Measurements from ENCODE around the gene SPOCK1. TPM values are rescaled to one million over a fixed set of nuclear protein-coding genes. Genes with fewer than 3 reads are reported as not detected.

The SPOCK1 gene
- total RNA-seq, 1 experiment from 2014 or later = 58.9 TPM

DNA sequence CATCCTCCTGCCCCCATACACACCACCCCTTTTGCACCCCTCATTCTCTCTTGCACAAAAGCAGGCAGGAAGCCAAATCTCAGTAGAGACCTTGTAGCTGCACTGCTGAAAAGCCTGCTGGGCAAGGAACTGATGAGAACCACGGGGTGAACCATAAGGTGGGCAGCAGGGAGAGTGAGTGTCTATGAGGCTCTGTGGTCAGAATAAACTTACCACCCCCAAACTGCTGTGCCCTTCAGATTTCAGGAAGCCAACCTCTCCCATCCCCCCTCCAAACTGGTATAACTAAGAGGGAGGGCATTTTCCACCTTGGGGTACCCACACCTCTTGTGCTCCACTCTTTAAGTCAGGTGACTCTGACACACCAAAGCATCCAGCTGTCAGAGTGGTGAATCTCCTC, 471.4 kb downstream of the SPOCK1 start:
- DNase-seq (ENCODE audit: low read depth) = no peak

DNA sequence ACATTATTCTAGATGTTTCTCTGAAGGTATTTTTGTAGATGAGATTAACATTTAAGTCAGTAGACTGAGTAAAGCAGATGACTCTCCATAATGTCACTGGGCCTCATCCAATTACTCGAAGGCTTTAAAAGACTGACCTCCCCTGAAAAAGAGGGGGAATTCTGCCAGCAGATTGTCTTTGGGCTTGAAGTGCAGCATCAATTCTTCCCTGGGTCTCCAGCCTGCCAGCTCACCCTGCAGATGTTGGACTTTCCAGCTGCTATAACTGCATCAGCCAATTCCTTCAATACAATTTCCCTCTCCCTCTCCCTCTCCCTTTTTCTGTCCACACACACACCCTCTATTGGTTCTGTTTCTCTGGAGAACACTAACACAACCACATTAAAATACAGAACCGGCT, 472.8 kb downstream of the SPOCK1 start:
- no peak for DNase-seq (ENCODE audit: low read depth)

DNA sequence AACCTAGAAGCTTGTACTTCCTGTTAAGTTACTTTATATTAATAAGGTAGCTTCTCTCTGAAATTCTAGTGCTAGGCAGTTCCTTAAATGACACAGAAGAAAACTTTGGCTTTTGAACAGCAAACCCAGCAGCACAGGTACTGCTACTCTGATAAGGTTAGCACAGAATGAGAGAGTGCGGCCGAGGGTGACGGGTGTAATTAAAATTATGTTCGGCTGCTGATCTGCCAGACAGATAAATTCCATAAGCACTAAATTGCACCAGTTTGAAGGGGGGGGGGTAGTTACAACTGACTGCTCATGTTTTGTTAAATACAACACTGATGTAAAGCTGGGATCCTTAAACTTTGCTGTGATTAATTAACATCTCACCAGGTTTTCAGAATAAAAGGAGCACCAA, 475.1 kb downstream of the SPOCK1 start:
- no peak for DNase-seq (ENCODE audit: low read depth)

DNA sequence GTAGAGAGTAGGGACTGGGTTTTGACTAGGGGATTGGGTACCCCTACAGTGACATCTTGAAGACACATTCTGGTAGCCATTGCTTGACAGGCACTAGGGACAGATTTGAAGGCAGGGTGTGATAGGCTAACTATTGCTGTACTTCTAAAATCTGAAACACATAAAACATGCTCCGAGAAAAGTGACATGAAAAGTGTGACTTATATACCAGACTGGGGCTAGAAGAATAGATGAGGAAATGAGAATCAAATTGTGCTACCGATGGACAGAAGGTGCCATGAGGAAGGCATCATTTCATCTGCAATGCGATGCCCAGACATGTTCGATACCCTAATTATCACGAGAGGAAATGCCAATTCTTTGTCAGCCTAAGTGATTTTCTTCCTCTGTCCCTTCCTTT, 475.8 kb downstream of the SPOCK1 start:
- DNase-seq (ENCODE audit: low read depth) = no peak

DNA sequence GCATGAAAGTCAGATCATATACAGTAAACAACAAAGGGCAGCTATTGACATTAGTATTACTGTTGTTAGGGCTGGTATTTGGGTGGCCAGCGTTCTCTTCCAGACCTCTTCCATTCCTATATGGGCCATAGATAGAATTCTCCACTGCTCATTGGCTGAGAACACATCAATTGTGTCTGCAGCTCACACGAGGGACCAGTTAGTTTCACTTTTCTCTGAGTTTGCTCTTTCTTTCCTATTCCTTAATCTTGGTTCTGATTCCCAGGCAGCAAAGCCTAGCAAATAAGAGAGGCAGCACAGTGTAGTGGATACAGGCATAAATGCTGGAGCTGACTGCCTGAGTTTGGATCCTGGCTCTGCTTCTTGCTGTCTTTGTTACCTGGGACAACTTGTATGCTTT, 476.4 kb downstream of the SPOCK1 start:
- DNase-seq (ENCODE audit: low read depth) = peak; percentile 63

DNA sequence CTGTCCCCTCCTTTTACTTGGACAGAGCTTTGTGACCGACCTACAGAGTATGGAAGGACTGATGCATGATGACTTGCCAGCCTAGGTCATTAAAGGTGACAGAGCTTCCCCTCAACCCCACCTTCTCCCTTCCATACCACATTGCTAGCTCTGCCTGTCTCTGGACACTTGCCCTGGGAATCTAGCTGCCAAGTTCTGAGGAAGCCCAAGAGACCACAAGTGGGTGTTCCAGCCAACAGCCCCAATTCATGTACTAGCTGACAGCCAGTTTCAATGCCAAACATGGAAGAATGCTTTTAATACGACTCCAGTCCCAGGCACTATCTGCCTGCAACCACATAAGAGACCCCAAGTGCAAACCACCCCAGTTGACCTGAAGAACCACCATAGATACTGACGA, 477.1 kb downstream of the SPOCK1 start:
- DNase-seq (ENCODE audit: low read depth) = peak; percentile 60

DNA sequence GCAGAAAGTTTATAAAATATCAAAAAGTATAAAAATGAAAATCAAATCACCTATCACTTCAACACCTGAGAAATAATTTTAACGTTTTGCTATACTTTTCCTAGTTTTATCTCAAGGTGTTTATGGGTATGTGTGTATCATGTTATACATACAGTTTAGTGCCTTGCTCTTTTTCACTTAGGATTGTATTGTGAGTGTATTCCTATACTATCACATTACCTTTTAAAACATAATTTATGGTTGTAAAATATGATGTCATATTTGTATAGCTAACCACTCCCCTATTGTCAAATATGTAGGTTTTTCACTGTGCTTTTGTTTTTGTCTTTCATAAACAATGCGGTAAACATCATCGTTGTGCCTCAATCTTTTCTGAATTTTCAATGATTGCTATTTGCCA, 479.9 kb downstream of the SPOCK1 start:
- DNase-seq (ENCODE audit: low read depth) = no peak

DNA sequence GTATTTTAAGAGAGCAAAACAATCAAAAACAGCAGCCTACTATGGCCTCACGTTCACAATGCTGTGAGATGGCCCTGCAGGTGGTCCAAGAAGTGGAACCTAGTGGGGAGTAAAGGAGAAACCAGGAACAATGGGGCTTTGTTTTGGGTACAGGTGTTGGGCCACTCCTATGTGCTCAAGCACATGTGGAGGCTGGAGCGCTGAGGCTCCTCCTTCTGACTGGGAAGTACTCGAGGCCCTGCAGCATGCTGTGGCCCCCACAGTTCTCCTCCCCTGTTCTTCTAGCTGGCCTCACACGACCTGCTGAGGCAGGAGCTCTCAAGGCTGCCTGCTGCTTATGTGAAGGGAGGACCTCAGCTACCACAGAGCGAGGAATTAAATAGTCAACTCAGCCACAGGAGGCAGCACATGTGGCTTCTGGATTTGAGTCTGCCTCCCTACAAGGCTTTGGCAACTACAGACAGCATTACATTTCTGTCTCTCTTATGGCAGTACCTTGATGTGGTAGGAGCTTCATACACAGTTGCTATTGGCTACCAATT, 482.3 kb downstream of the SPOCK1 start:
- peak; percentile 7 for DNase-seq (ENCODE audit: low read depth)

DNA sequence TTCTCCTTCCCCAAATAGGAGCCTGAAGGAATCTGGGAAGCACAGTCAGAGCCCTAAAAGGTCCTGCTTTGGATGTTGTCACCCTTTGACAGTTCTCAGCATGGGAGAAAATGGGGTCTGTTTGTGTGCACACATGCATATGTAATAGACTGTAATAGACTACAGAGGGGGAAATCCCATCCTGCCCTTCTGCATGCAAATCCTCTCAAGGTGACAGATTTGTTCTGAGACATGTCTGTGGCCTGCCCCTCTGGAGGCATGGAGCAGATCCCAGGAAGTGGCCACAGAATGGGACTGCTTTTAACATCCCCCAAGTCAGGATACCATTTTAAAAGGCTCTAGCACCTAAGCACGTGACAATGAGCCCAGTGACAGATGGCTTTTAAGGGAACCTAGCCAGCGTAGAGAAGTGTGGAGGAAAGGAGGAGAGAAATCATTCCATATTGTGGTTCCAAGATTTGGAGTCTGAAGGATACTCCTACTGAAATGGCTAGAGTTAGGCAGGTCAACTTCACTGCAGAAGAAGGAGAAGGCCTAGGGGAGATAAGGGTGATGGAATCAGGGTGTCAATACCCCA, 483.5 kb downstream of the SPOCK1 start:
- DNase-seq (ENCODE audit: low read depth) = no peak

DNA sequence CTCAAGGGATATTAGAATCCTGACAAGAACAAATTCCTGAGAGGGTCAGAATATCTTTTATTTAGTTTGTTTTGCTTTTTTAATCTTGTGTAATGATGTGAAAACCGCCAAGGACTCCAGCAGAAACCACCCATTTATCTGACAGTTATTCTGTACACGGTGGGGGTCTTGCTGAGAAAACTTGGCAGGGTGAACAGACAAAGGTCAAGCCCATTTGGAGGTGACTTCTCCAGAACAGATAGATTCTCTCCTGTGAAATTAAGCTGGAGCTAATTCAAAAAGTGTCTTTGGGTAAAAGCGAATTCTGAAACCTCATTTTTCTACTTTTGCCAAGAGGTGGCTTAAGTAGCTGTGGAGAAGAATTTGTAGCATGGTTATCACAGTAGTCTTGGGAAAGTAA, 484.4 kb downstream of the SPOCK1 start:
- DNase-seq (ENCODE audit: low read depth) = no peak

DNA sequence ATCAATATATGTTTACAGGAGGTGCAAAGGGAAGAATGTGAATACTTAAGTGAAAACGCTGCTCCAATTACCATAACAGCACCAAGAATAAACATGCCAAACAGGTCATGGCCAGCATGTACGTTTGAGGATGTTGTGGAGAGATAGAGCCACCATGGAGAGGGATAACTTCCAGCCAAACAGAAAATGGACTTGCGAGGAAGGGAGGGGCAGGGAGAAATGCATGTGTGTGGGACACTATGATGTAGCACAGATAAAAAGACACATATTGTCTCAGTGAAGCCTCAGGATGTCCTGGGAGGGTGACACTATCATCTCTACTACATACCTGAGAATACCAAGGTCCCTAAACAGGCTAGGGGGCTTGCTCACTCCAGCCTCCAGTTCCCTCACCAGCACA, 488.9 kb downstream of the SPOCK1 start:
- no peak for DNase-seq (ENCODE audit: low read depth)

DNA sequence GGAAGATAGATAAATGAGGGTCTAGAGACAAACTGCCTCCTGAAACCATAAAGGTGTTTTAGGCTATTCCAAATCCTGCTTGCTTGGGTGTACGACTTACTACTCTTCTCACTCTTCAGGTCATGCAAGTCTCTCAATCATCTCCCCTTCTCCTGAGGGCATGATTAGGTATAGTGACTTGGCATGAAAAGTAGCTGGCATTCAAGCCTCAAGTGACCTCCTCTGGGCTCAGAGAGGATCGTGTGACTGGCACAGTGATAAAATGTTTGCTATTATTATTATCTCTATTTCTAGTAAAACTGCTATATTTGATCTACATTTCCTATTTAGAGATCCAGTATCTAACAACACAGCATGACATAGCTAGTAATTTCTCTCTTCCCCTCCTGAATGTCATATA, 494.8 kb downstream of the SPOCK1 start:
- DNase-seq (ENCODE audit: low read depth) = no peak

DNA sequence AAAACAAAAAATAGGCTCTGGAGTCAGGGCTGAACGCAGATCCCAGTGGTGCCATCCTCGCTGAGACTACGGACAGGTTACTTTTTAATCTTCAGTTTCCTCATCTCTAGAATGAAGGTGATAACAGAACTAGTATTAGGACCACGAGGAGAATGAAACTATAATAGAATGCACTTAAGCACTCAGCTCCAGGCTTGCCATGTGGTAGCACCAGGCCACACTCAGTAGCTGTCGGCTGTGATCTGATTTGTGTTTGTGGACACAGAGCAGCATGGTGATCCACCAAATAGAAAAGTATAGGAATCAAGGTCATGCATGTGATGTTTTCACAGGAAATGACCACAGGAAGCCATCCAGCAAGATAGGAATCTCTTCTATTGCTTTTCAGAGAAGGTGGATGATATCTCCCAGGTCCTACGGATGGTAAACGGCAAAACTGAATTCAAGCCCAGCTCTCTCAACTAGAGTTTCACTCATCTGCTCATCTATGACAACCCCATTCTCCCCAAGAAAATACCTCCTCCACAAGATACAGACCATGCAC, 498.0 kb downstream of the SPOCK1 start:
- no peak for DNase-seq (ENCODE audit: low read depth)

DNA sequence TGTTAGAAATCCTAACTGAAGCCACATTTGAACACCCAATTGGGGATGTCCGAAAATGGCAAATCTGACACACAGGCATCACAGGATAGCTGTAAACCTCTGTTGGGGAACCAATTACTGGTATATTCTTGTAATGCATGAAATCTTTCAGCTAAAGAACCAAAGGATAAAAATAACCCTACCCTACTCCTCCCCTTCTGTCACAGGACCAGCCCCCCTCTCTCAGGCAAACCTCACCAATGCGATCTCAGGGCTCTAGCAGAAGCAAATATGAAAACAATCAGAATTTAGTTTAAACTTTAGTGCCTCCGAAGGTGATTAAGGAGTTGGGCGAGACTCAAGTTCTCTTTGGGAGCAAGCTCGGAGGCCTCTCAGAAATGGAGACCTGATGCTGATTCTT, 499.3 kb downstream of the SPOCK1 start:
- DNase-seq (ENCODE audit: low read depth) = no peak

DNA sequence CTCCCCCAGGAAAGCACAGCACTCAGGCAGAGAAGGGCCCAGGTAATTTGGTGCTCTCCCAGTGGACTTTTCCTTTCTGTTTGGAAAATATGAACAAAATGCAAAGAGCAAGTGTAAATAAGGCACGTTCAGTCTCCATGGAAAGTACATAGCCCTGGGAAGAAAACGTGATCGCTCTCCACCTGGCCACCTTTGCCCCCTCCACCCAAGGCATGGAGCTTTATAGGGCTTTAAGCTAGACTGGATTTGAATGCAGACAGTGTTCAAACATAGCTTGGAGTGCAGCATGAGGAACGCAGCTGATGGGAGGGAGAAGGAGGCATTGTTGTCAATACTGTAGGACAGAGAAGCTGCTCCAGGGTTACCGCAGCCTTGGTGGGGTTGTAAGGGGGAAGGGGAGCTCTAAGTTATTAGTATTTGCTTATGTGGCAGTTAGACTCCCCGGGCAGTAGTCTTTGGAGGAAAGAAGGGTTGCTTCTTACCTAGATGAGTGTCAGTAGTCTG, 500.2 kb downstream of the SPOCK1 start:
- no peak for DNase-seq (ENCODE audit: low read depth)

DNA sequence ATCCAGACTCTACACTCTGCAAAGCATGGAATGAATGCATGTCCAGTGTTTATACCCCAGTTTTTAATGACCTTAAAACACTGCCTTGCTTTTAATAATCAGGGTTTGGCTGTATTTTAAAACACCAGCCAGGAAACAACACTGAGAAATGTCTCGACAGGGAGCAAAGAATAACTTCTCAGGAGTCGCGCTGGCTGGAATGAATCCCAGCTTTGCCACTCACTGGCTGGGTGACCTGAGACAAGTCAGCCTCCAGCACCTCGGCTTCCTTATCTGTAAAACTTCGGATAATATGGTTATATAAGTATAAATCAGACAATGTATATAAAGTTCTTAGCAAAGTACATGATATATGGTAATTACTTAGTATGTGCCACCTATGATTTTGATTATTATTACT, 505.0 kb downstream of the SPOCK1 start:
- DNase-seq (ENCODE audit: low read depth) = no peak

DNA sequence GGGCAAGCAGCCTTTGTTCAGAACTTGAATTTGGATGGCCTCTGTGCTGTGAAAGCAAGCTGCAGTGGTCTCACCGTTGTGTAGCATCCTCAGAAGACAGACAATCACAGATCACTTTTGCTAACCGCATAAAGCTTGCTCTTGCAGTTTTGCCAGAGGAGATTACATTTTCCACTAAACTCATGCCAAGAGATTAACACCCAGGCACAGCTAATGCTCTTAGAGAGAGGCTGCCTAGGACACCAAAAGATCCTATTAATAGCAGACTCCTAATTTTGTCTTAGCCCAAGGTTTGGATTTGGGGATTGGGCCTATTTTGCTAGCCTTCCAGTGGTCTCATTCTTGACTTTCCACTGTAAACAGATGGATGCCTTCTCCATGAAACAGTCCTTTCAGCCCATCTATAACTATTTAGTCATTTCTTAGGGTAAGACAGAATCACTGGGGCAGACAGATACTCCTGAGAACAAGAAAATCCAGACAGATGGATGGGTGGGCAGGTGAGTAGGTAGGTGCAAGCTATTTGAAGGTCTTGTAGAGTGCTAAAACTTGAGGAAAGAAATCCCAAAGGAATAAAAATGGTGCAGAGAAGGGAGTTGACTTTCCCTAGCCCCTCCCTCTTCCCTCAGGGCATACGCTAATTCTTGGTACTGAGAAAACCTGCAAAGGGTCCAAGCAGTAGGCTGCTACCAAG, 506.2 kb downstream of the SPOCK1 start:
- no peak for DNase-seq (ENCODE audit: low read depth)

DNA sequence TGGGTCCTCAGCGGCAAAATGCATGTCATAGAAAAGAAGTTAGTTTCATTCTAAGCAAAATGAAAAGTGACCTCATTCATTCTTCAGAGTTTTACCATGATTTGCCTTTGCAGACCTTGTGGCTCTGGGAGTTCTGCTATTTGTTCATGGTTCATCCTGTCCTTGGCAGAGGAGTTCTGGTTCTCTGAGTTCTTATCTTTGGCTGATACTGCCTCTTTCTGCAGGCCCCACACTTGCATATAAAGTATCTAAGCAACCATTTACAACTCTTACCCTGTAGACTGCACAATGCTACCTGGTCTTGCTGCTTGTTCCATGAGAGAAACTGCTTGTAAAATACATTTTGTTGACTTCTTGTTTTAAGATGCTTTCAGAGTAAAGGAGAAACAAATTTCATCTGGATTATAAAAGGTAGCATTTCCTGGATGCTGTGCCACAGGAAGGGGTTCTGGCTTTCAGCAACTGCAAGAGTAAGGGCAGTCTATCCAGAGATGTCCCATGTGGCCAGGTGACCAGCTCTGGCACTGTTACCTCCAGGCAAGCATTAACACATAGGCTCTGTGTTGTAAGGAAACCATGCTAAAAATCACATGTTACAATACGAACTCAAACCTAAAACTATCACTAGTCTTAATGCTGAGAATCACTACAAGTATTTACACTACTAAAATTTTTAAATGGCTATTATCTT, 513.2 kb downstream of the SPOCK1 start:
- DNase-seq (ENCODE audit: low read depth) = no peak

DNA sequence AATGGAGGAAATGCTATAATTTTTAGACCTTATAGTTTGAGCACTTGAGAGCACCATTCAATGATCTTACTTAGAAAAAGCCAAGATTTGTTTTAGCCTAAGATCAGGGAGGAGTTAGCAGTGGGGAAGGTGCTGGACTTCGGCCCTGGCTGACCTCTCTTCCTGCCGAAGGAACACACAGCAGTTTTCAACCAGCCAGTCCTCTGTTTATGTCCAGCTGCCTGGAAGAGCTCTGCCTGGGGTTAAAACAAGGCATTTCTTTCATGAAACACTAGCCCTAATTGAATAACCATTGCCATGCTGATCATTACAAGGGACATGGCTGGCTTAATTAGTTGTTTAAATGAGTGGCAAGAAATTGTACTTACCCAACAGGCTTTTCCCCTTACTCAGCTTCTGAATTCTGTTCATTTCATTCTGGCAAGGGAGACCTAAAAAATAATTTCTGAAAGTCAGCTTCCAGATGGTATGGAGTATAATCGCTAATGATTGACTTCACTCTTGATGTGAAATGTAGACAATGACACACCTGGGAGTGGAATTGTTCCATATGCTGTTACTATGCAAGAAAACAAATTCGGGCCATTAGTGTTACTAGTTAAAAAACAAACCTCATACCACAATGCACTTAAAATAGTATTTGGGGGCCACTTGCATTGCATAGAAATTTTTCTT, 514.2 kb downstream of the SPOCK1 start:
- DNase-seq (ENCODE audit: low read depth) = no peak

DNA sequence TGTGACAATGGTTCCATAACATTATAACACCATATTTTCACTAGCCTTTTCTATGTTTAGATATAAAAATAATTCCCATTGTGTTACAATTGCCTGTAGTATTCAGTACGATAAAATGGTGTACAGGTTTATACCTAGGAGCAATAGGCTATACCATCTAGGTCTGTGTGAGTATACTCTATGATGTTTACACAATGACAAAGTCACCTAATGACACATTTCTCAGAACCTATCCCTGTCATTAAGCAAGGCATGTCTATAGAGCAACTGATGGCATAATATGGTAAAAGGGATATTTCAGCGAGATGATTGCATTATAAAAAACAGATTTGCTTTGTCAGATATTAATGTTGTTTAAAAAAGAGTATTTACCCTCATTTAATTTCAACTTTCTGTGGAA, 517.2 kb downstream of the SPOCK1 start:
- no peak for DNase-seq (ENCODE audit: low read depth)

DNA sequence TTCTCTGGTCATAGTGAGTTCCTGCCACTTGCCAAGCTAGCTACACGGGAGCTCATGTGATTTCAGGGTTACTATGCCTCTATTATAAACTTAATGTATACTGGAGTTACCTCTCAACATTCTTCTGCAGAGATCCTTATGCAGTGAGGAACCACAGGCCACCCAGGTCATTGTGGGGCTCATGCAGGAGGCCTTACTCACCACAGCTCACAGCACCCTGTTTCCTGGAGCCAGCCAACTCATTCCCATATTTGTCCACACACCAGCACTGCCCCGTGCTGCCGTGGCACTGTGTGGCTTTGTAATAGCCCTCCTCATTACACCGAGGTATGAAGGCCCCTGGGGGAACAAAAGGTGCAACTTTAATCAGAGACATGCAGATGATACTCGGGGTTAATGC, 520.0 kb downstream of the SPOCK1 start:
- DNase-seq (ENCODE audit: low read depth) = peak; percentile 43

DNA sequence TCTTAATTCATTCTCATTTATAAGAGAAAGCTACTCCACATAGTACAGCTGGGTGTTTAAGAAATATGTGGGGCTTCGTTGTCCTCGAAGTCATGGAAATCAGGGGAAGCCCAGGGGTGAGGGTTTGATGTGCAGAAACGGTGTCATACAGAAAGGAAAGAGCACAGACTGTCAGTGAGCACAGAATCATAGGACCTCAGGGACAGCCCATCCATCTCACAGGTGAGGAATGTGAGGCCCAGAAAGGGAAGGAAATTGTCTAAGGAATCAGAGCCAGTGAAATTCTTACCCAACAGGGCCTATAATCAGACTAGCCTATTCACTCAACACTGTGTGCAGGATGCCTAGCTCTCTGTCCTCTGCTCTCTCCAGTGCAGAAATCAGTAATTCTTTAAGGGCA, 535.6 kb downstream of the SPOCK1 start:
- DNase-seq (ENCODE audit: low read depth) = no peak

Data from RPMI7951 (cell line).